ENCODE measurements around the gene POU6F2.

GRCh38 chr7:39429421-39429820 is 451.7 kb downstream of the POU6F2 start:
- TF ChIP-seq CTCF (IDR thresholded peaks at IDR 0.05; ENCODE audit: low read length) (no peak), EZH2 (optimal IDR thresholded peaks at IDR 0.05; ENCODE audit: low read depth, low read length) (no peak), EZH2phosphoT487 (IDR thresholded peaks at IDR 0.05; ENCODE audit: low read length) (no peak)
